Neural crest cell (in vitro differentiated cells): Measurements from ENCODE around the gene TNS3. TPM values are rescaled to one million over a fixed set of nuclear protein-coding genes. Genes with fewer than 3 reads are reported as not detected.
A peak's percentile ranks its signal among the peaks of the same experiment; 100 is the strongest.

Experiments
- DNase-seq: peaks from one replicate; pipeline ENCODE4 v3.0.0; 2021; ENCODE audit warnings: low read depth, mixed read lengths, low spot score
- H3K27ac Mint-ChIP-seq: one replicate; pipeline ENCODE4 v1.8.0; 2021; ENCODE audit warnings: mild to moderate bottlenecking, mixed read lengths; ENCODE audit not compliant: unreplicated experiment
- H3K27me3 Mint-ChIP-seq: 2 replicates; pipeline ENCODE4 v1.8.0; 2021; ENCODE audit warnings: low read depth, mild to moderate bottlenecking, mixed read lengths
- H3K36me3 Mint-ChIP-seq: 2 replicates; pipeline ENCODE4 v1.8.0; 2021; ENCODE audit warnings: low read depth, mild to moderate bottlenecking, mixed read lengths
- H3K4me1 Mint-ChIP-seq: 2 replicates; pipeline ENCODE4 v1.8.0; 2021; ENCODE audit warnings: mixed read lengths
- H3K4me3 Mint-ChIP-seq: one replicate; pipeline ENCODE4 v1.8.0; 2021; ENCODE audit warnings: mild to moderate bottlenecking, mixed read lengths
- H3K9me3 Mint-ChIP-seq: 2 replicates; pipeline ENCODE4 v1.8.0; 2021; ENCODE audit warnings: mixed read lengths
- total RNA-seq: library from RNA; stranded (reverse); gene quantifications from 2 replicates; pipeline ENCODE4 v1.2.1, GENCODE V29; 2021
- TF ChIP-seq, protein P1 (sequence below): fragments of 200-600 bp; sonication (generic); conservative IDR thresholded peaks from 2 replicates; pipeline ENCODE4 v1.5.0; 2021; ENCODE audit warnings: antibody characterized with exemption, mild to moderate bottlenecking

Gene TNS3
- total RNA-seq, 1 donor from 2014 or later: 26.4 TPM

DNA sequence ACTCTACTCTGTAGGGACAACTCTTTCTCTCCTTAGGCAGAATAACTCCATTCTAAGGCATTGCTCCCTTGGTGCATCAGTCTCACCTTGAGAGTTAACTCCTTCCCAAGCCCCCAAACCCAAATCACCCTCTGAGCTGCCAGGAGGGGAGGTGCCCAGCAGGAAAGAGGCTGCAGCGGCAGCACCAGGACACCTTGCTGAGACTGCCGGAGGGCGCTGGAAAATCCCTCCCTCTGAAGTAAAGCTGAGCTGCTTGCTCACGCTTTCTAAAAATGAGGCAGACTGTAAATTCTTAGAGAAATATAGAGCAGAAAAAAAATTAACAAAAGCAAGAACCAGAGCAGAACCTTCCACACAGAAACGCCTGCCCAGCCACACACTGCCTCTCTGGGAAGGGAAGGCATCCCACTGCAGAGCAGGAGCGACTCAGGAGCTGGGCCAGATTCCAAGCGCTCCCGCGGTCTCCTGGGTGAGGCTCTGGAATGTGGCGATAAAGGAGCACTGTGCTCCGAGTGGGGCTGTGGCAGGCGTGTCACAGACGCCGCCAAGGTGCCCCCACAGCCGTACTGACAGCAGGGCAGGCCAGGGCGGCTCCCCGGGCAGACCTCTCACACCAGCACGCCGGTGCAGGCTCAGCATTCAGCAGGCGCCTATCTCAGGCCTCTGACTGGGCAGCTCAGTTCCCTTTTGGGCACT, 202.1 kb downstream of the TNS3 start:
- DNase-seq: peak; percentile 42
- TF ChIP-seq, protein P1, sequence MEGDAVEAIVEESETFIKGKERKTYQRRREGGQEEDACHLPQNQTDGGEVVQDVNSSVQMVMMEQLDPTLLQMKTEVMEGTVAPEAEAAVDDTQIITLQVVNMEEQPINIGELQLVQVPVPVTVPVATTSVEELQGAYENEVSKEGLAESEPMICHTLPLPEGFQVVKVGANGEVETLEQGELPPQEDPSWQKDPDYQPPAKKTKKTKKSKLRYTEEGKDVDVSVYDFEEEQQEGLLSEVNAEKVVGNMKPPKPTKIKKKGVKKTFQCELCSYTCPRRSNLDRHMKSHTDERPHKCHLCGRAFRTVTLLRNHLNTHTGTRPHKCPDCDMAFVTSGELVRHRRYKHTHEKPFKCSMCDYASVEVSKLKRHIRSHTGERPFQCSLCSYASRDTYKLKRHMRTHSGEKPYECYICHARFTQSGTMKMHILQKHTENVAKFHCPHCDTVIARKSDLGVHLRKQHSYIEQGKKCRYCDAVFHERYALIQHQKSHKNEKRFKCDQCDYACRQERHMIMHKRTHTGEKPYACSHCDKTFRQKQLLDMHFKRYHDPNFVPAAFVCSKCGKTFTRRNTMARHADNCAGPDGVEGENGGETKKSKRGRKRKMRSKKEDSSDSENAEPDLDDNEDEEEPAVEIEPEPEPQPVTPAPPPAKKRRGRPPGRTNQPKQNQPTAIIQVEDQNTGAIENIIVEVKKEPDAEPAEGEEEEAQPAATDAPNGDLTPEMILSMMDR: no peak
- Mint-ChIP-seq H3K36me3 (no peaks in the 10 kb centered on the region), H3K4me3 (peak overlapping the region; percentile 22), H3K9me3 (no peaks in the 10 kb centered on the region), H3K27ac (no peak overlapping the region), H3K4me1 (peaks cover 35% of the 10 kb centered on the region), H3K27me3 (peaks cover 3% of the 10 kb centered on the region)

GRCh38 chr7:47378728-47379395, 203.0 kb downstream of the TNS3 start:
- H3K27ac Mint-ChIP-seq: no peak overlapping the region
- peaks cover 35% of the 10 kb centered on the region for H3K4me1 Mint-ChIP-seq
- no peaks in the 10 kb centered on the region for H3K36me3 Mint-ChIP-seq
- no peaks in the 10 kb centered on the region for H3K9me3 Mint-ChIP-seq
- TF ChIP-seq, protein P1: no peak
- DNase-seq: no peak
- H3K4me3 Mint-ChIP-seq: no peak overlapping the region
- peaks cover 3% of the 10 kb centered on the region for H3K27me3 Mint-ChIP-seq

GRCh38 chr7:47377741-47378140, 204.2 kb downstream of the TNS3 start:
- H3K27ac Mint-ChIP-seq: no peak overlapping the region
- TF ChIP-seq, protein P1: no peak
- peaks cover 27% of the 10 kb centered on the region for H3K4me1 Mint-ChIP-seq
- H3K4me3 Mint-ChIP-seq: no peak overlapping the region
- H3K27me3 Mint-ChIP-seq: peaks cover 3% of the 10 kb centered on the region
- no peaks in the 10 kb centered on the region for H3K36me3 Mint-ChIP-seq
- H3K9me3 Mint-ChIP-seq: no peaks in the 10 kb centered on the region
- DNase-seq: no peak

DNA sequence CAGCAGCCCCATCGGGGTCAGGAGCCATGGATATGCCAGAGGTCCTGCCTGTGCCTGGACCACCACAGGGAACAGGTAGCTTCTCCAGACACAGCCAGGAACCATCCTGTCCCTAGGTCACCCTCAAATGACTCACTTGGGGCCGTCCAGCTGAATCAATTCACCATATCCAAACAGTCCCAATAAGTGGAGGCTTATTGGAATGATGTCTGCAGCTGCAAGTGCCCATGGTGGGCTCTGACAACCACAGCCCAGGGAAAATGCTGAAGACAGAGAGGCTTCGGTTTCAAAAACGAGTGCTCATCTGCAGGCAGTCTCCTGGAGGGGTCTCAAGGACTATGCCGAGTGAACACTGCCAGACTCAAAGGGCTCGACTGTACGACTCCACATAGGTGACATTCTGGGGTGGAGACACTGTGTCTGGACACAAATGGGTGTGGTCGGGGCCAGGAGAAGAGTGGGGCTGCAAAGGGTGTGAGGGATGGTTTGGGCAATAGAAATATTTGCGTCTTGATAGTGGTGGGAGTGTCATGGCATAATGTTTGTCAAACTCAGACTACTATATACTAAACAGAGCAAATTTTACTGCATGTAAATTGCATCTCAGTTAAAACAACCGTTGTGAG, 204.8 kb downstream of the TNS3 start:
- Mint-ChIP-seq H3K36me3 (no peaks in the 10 kb centered on the region), H3K4me1 (peaks cover 23% of the 10 kb centered on the region), H3K27ac (no peak overlapping the region)

GRCh38 chr7:47375121-47375938, 206.6 kb downstream of the TNS3 start:
- Mint-ChIP-seq H3K27me3 (peaks cover under 1% of the 10 kb centered on the region), H3K4me1 (peaks cover 7% of the 10 kb centered on the region), H3K9me3 (no peaks in the 10 kb centered on the region), H3K36me3 (no peaks in the 10 kb centered on the region), H3K27ac (peak overlapping the region; percentile 74), H3K4me3 (no peak overlapping the region)
- TF ChIP-seq, protein P1: no peak
- DNase-seq: no peak

More for the DNA sequence above, 204.8 kb downstream of the TNS3 start:
- peaks cover 3% of the 10 kb centered on the region for H3K27me3 Mint-ChIP-seq
- TF ChIP-seq, protein P1: no peak
- H3K9me3 Mint-ChIP-seq: no peaks in the 10 kb centered on the region
- no peak overlapping the region for H3K4me3 Mint-ChIP-seq
- no peak for DNase-seq
